NCI-H2227 treated with DMSO at 0.1 percent for 48 hours (cell line): ENCODE results near the gene DRD2.

ENCODE experiments used
- DNase-seq: peaks from one replicate; lab custom pipeline; 2025; lab: John Stamatoyannopoulos, UW

The DRD2 gene

GRCh38 chr11:113398669-113399430 is 76.3 kb downstream of the DRD2 start:
- no peak for DNase-seq

GRCh38 chr11:113397821-113398220 is 77.4 kb downstream of the DRD2 start:
- no peak for DNase-seq

- DNase-seq, result no peak
These were observed 78.0 kb downstream of the DRD2 start for GRCh38 chr11:113397212-113397611.

- DNase-seq, result no peak
These were observed 78.5 kb downstream of the DRD2 start for GRCh38 chr11:113396690-113397089.

GRCh38 chr11:113395782-113396336 is 79.3 kb downstream of the DRD2 start:
- no peak for DNase-seq

GRCh38 chr11:113394919-113395318 is 80.3 kb downstream of the DRD2 start:
- DNase-seq, result no peak

GRCh38 chr11:113393501-113393985 is 81.7 kb downstream of the DRD2 start:
- DNase-seq, result no peak

GRCh38 chr11:113392236-113392921 is 82.8 kb downstream of the DRD2 start:
- DNase-seq, result no peak

GRCh38 chr11:113389272-113389671 is 85.9 kb downstream of the DRD2 start:
- no peak for DNase-seq

- DNase-seq, result no peak
These were observed 87.5 kb downstream of the DRD2 start, which contains the start of gene ANKK1 for GRCh38 chr11:113387605-113388211. Gene ANKK1, plus strand, starts transcription at chr11:113387779. Its CDS starts 106 bp downstream, at chr11:113387885.

- no peak for DNase-seq
These were observed 88.3 kb downstream of the DRD2 start for GRCh38 chr11:113386866-113387265.

GRCh38 chr11:113385749-113386148 is 89.4 kb downstream of the DRD2 start:
- no peak for DNase-seq

GRCh38 chr11:113384551-113384950 is 90.6 kb downstream of the DRD2 start:
- DNase-seq, result no peak

GRCh38 chr11:113382121-113382520 is 93.1 kb downstream of the DRD2 start:
- DNase-seq, result no peak

GRCh38 chr11:113378692-113379091 is 96.5 kb downstream of the DRD2 start:
- no peak for DNase-seq

- no peak for DNase-seq
These were observed 97.4 kb downstream of the DRD2 start for GRCh38 chr11:113377681-113378412.

GRCh38 chr11:113376156-113376555 is 99.0 kb downstream of the DRD2 start:
- DNase-seq, result no peak

- DNase-seq, result no peak
These were observed 99.8 kb downstream of the DRD2 start for GRCh38 chr11:113375402-113375801.

GRCh38 chr11:113373981-113374560 is 101.1 kb downstream of the DRD2 start:
- no peak for DNase-seq

GRCh38 chr11:113373306-113373705 is 101.9 kb downstream of the DRD2 start:
- no peak for DNase-seq

GRCh38 chr11:113372309-113372708 is 102.9 kb downstream of the DRD2 start:
- DNase-seq, result no peak
